Measurements from ENCODE around the gene SUPT3H.

The SUPT3H gene

GRCh38 chr6:45328523-45328922 lies 49.2 kb downstream of the SUPT3H start:
- no peak for DNase-seq (ENCODE audit: extremely low read depth, low read depth)
- H3K4me3 ChIP-seq (replicated peaks; ENCODE audit: low read depth, low read length), result 0 out of 2 replicates have a peak overlapping the region, but pooled peaks have one; percentile 1
- no peak for TF ChIP-seq CTCF (IDR thresholded peaks at IDR 0.05; ENCODE audit: low read depth, low read length, missing control alignments)

DNA sequence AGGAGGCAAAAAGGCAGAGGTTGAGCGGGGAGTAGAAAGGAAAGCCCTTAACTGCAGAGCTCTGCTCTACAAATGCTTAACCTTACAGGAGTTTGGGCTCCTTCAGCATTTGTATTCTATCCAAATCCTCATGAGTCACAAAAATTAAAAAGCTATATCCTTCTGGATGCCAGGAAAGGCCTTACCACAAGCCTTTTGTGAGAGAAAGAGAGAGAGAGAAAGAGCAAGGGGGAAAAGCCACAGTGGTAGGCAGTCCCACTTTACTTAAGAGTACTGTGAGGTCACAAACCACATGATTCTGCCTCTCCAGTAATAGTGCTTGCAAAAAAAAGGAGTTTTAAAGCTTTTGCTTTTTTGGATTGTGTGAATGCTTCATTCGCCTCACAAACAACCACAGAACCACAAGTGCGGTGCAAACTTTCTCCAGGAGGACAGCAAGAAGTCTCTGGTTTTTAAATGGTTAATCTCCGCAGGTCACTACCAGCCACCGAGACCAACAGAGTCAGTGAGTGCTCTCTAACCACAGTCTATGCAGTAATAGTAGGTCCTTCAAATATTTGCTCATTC lies 49.7 kb downstream of the SUPT3H start, which contains the start of gene RUNX2:
Gene RUNX2, plus strand, starts transcription at position 375 of the 567 bp plus-strand sequence. CDS start 397 bp downstream, outside the sequence.
- TF ChIP-seq CTCF (IDR thresholded peaks at IDR 0.05; ENCODE audit: low read depth, low read length, missing control alignments), result no peak
- peak; percentile 47 for DNase-seq (ENCODE audit: extremely low read depth, low read depth)
- H3K4me3 ChIP-seq (replicated peaks; ENCODE audit: low read depth, low read length), result 0 out of 2 replicates have a peak within 1 kb of the TSS, but pooled peaks have one; percentile 1

DNA sequence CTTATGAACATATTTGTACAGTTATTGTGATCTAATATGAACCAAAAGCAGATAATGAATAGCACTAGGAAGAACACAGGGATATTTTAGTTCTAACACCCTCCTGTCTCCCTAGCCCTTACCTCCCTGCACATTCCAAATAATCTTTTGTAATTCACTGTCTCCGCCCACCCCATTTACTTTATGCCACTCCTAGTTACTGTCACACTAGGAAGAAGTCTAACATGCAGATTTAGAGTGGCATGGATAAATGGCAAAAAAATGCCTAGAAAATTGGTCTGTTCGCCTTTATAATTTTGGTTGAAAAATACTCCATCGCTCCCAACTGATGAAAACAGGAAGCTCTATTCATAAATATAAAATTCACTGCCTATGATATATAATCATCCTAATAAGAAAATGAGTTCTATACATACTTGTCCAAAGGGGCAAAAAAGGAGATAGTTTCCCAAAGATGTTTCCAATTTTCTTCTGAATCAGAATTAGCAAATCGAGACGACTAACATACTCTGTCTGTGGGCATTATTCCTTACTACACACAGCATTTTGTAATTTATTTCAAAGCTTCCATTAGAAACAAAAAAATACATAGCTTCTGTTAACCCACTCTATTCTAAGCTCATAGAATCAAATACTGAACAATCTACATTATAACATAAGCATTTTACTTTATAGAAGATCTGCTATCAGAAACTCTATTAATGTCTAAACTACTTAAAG lies 50.9 kb downstream of the SUPT3H start:
- no peak for DNase-seq (ENCODE audit: extremely low read depth, low read depth)
- no peak overlapping the region for H3K4me3 ChIP-seq (replicated peaks; ENCODE audit: low read depth, low read length)
- no peak for TF ChIP-seq CTCF (IDR thresholded peaks at IDR 0.05; ENCODE audit: low read depth, low read length, missing control alignments)

DNA sequence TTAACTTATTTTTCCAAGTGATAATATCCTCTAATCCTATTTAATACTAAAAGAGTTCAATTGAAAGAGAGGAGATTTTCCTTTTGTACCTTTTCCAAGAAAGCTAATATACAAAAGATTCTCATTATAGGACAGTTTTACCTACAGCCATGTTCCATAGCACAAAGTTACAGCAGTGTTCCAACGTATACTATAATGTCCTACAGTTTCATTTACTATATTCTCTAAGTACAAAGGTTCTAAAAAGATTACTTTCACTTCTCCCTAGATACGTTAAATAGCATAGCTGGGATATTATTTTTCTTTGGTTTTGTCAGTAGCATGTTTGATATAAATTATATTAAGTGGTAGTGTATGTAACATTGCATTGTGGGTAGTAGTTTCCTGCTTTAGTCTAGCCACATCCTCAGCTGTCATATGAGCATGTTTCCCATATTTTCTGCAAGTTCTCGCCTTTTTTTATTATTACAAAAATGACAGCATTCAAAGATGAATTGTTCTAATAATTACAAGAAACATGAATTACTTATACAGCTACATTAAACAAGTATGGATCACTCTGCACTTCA lies 54.0 kb downstream of the SUPT3H start:
- H3K4me3 ChIP-seq (replicated peaks; ENCODE audit: low read depth, low read length), result no peak overlapping the region
- no peak for DNase-seq (ENCODE audit: extremely low read depth, low read depth)
- no peak for TF ChIP-seq CTCF (IDR thresholded peaks at IDR 0.05; ENCODE audit: low read depth, low read length, missing control alignments)

GRCh38 chr6:45320349-45320748 lies 57.4 kb downstream of the SUPT3H start:
- no peak for TF ChIP-seq CTCF (IDR thresholded peaks at IDR 0.05; ENCODE audit: low read depth, low read length, missing control alignments)
- H3K4me3 ChIP-seq (replicated peaks; ENCODE audit: low read depth, low read length), result no peak overlapping the region
- DNase-seq (ENCODE audit: extremely low read depth, low read depth), result no peak

GRCh38 chr6:45314146-45314545 lies 63.6 kb downstream of the SUPT3H start:
- TF ChIP-seq CTCF (IDR thresholded peaks at IDR 0.05; ENCODE audit: low read depth, low read length, missing control alignments), result no peak
- DNase-seq (ENCODE audit: extremely low read depth, low read depth), result no peak
- H3K4me3 ChIP-seq (replicated peaks; ENCODE audit: low read depth, low read length), result no peak overlapping the region
